Non-pigmented ciliary epithelial cell (primary cell): ENCODE measurements around the gene NANOS2.
"Not testable (repeated sequence)": the region's sequence is repeated elsewhere in the genome, so short reads cannot be mapped to it uniquely, and the experiment has no call there.

Source experiments
- DNase-seq: peaks from one replicate; pipeline ENCODE4 v3.0.0-alpha.2; 2010; ENCODE audit warnings: low read depth

NANOS2 gene

GRCh38 chr19:45874620-45874966, 40.0 kb downstream of the NANOS2 start:
- DNase-seq: no peak

GRCh38 chr19:45873219-45873772, 41.3 kb downstream of the NANOS2 start:
- DNase-seq: no peak

GRCh38 chr19:45872095-45872919, 42.3 kb downstream of the NANOS2 start:
- no peak for DNase-seq

GRCh38 chr19:45870798-45871197, 43.8 kb downstream of the NANOS2 start:
- no peak for DNase-seq

- not testable (repeated sequence) for DNase-seq
These were observed 47.3 kb downstream of the NANOS2 start for GRCh38 chr19:45867241-45867640.

GRCh38 chr19:45866400-45867176, 48.0 kb downstream of the NANOS2 start:
- no peak for DNase-seq

- DNase-seq: no peak
These were observed 49.2 kb downstream of the NANOS2 start for GRCh38 chr19:45865269-45865948.

GRCh38 chr19:45864629-45865082, 49.9 kb downstream of the NANOS2 start:
- no peak for DNase-seq

- no peak for DNase-seq
These were observed 50.5 kb downstream of the NANOS2 start, which contains the start of gene FOXA3 for GRCh38 chr19:45863840-45864628. TSS of gene FOXA3 (plus strand) at chr19:45864326. CDS start at chr19:45864457, 131 bp downstream.

GRCh38 chr19:45863335-45863839, 51.2 kb downstream of the NANOS2 start:
- no peak for DNase-seq
